AG09309 (cell line): ENCODE measurements around the gene GEMIN4.

Experiments used
- DNase-seq: peaks from one replicate; pipeline ENCODE4 v3.0.0-alpha.2; 2010; ENCODE audit warnings: low read depth
- H3K4me3 ChIP-seq: 2 replicates; pipeline ENCODE4 v1.5.1; 2011; ENCODE audit warnings: mild to moderate bottlenecking, low read depth, low read length, moderate library complexity; ENCODE audit not compliant: control insufficient read depth
- CTCF ChIP-seq: IDR thresholded peaks from 2 replicates; pipeline ENCODE4 v1.5.1; 2011; ENCODE audit warnings: mild to moderate bottlenecking, low read depth, low read length, inconsistent platforms; ENCODE audit not compliant: insufficient read depth, control insufficient read depth; ENCODE audit errors: missing control alignments

The GEMIN4 gene

GRCh38 chr17:737561-738113 is 14.4 kb downstream of the GEMIN4 start:
- no peak for DNase-seq
- no peak for TF ChIP-seq CTCF
- no peak overlapping the region for H3K4me3 ChIP-seq

- peak overlapping the region; percentile 87 for H3K4me3 ChIP-seq
- no peak for TF ChIP-seq CTCF
Observed at GRCh38 chr17:733743-734142, 18.3 kb downstream of the GEMIN4 start.

GRCh38 chr17:732902-733720 is 19.0 kb downstream of the GEMIN4 start:
- peak overlapping the region; percentile 87 for H3K4me3 ChIP-seq
- no peak for TF ChIP-seq CTCF
- DNase-seq = no peak

More at GRCh38 chr17:733743-734142, 18.3 kb downstream of the GEMIN4 start:
- no peak for DNase-seq

- TF ChIP-seq CTCF = no peak
- H3K4me3 ChIP-seq = peak within 1 kb of the TSS; percentile 87
- DNase-seq = no peak
Observed at GRCh38 chr17:732067-732901, 19.8 kb downstream of the GEMIN4 start, which contains the start of gene TLCD3A. Gene TLCD3A (plus strand): TSS chr17:732596. CDS start chr17:732648, 52 bp downstream.

- DNase-seq = no peak
- peak overlapping the region; percentile 87 for H3K4me3 ChIP-seq
- no peak for TF ChIP-seq CTCF
Observed at GRCh38 chr17:731644-732066, 20.4 kb downstream of the GEMIN4 start.

- no peak overlapping the region for H3K4me3 ChIP-seq
- DNase-seq = no peak
- no peak for TF ChIP-seq CTCF
Observed at GRCh38 chr17:728911-729310, 23.2 kb downstream of the GEMIN4 start.
